Right atrium auricular region (tissue), 2 donors: ENCODE results near the gene ASGR1. TPM values are rescaled to one million over a fixed set of nuclear protein-coding genes. Genes with fewer than 3 reads are reported as not detected.

Experiments
- DNase-seq: peaks from one replicate; pipeline ENCODE4 v3.0.0-alpha.2; 2019; ENCODE audit warnings: low spot score
- H3K27ac ChIP-seq, 2 donors: fragments of 200-600 bp; sonication (generic); 1 replicate in 1 of 2; 2 replicates in 1 of 2; pipeline ENCODE4 v1.5.1; 2016 to 2019
- H3K27me3 ChIP-seq, 2 donors: fragments of 200-600 bp; sonication (generic); one replicate each; pipeline versions ENCODE4 v1.5.1 to v1.6.0; 2017 to 2019
- H3K36me3 ChIP-seq: fragments of 200-600 bp; sonication (generic); one replicate; pipeline ENCODE4 v1.5.1; 2016
- H3K4me1 ChIP-seq, 2 donors: fragments of 200-600 bp; sonication (generic); one replicate each; pipeline versions ENCODE4 v1.5.1 to v1.6.0; 2017 to 2019
- H3K4me3 ChIP-seq, 2 donors: fragments of 200-600 bp; sonication (generic); 1 replicate in 1 of 2; 2 replicates in 1 of 2; pipeline ENCODE4 v1.5.1; 2017 to 2019; ENCODE audit warnings: mild to moderate bottlenecking in 1 of 2, moderate library complexity in 1 of 2
- H3K9me3 ChIP-seq, 2 donors: fragments of 200-600 bp; sonication (generic); one replicate each; pipeline ENCODE4 v1.5.1; 2019
- CTCF ChIP-seq, 2 donors: fragments of 200-600 bp; sonication (generic); IDR thresholded peaks; one replicate each; pipeline ENCODE4 v1.5.1; 2019; ENCODE audit warnings: antibody characterized with exemption in 2 of 2
- total RNA-seq, 2 donors: library from RNA; depleted of rRNA; stranded (reverse); fragments of >200 nt; gene quantifications; one replicate each; pipeline ENCODE4 v1.1.0, GENCODE V29; 2016

The ASGR1 gene
- total RNA-seq, 2 donors from 2014 or later: 1.6 TPM; not detected in 1

- H3K9me3 ChIP-seq: no peaks in the 10 kb centered on the region
- peaks cover 0 to 21% of the 10 kb centered on the region in 2 donors for H3K4me1 ChIP-seq
- no peak for DNase-seq
- peak overlapping the region; percentile 25 to 48 for H3K4me3 ChIP-seq
- TF ChIP-seq CTCF (IDR thresholded peaks at IDR 0.05): no peak
- no peaks in the 10 kb centered on the region for H3K36me3 ChIP-seq
- H3K27me3 ChIP-seq: no peaks in the 10 kb centered on the region
- H3K27ac ChIP-seq: no peak overlapping the region
Observed at GRCh38 chr17:7177954-7178477, 1.2 kb downstream of the ASGR1 start.

DNA sequence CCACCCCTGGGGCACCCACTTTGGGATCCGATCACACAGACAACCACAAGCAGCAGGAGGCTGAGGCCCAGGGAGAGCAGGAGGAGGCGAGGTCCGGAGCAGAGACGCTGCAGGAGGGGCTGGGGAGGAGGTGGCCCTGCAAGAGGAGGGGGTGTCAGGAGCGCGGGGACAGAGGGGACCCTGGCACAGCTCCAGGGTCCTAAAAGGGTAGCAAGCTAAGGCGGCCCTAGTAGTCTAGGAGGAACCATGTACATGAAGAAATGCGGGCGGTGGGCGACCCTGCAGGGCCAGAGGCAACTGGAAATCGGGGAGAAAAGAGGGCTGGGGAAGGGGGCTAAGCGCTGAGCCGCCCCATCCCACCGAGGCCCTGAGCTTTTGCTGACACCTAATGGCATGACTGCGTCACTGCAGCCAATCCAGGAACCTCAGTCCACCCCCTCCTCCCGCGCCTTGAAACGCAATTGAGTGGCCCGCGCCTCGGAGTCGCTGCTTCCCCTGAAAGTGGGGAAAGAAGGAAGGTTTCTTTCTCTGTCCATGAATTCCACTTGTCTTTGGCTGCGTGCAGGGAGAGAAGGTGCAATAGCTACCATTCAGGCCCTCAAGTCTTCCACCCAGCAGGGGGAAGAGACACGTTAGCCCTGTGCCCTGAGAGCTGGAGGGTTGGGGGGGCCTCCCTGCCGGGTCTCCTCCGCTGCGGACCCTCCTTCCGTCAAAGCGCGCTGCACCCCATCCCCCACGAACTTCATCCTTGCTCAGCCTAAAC lies 1.8 kb downstream of the ASGR1 start:
- peak; percentile 79 to 91 for TF ChIP-seq CTCF (IDR thresholded peaks at IDR 0.05)
- Histone ChIP-seq H3K27ac (no peak overlapping the region), H3K9me3 (no peaks in the 10 kb centered on the region), H3K36me3 (no peaks in the 10 kb centered on the region), H3K4me1 (peaks cover 0 to 21% of the 10 kb centered on the region in 2 donors), H3K27me3 (no peaks in the 10 kb centered on the region), H3K4me3 (peak overlapping the region; percentile 25 to 48)
- DNase-seq: peak; percentile 72

DNA sequence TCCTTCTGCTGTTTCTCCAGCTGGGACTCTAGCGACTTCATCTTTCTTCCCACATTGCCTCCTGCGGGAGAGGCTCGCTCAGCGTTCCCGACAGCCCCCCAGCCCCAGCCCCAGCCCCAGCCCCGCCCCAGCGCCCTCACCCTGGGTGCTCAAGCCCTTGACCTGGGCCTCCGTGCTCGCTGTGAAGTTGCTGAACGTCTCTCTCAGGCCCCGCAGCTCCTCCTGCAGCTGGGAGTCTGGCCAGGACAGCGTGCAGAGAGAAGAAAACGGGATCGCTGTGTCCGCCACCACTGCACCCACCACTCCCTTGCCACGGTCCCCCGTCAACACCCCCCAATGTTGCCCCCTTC lies 2.4 kb downstream of the ASGR1 start:
- no peak for TF ChIP-seq CTCF (IDR thresholded peaks at IDR 0.05)
- Histone ChIP-seq H3K27ac (no peak overlapping the region), H3K4me1 (peaks cover 0 to 21% of the 10 kb centered on the region in 2 donors), H3K9me3 (no peaks in the 10 kb centered on the region), H3K36me3 (no peaks in the 10 kb centered on the region), H3K27me3 (no peaks in the 10 kb centered on the region), H3K4me3 (peak overlapping the region in 1 of 2 donors; percentile 48)
- DNase-seq: no peak

DNA sequence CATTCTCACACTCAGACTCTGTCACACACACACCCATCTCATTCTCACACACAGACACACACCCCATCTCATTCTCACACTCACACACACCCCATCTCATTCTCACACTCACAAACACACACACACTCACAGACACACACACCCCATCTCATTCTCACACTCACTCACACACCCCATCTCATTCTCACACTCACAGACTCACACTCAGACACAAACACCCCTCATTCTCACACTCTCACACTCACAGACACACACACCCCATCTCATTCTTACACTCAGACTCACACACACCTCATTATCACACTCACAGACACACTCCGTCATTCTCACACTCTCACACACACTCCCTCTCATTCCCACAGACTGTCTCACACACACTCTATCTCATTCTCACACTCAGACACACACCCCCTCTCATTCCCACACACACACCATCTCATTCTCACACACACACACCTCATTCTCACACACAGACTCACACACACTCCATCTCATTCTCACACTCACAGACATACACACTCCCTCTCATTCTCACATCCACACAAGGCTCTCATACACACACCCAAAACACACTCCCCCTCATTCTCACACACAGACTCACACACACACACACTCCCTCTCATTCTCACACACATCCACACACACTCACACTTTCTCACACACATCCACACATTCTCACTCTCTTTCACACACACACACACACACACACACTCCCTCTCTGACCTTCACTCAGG lies 2.9 kb downstream of the ASGR1 start:
- TF ChIP-seq CTCF (IDR thresholded peaks at IDR 0.05): no peak
- Histone ChIP-seq H3K4me3 (no peak overlapping the region), H3K27ac (no peak overlapping the region), H3K9me3 (no peaks in the 10 kb centered on the region), H3K36me3 (no peaks in the 10 kb centered on the region), H3K4me1 (peaks cover 0 to 21% of the 10 kb centered on the region in 2 donors), H3K27me3 (no peaks in the 10 kb centered on the region)
- no peak for DNase-seq

GRCh38 chr17:7175330-7175733 lies 3.8 kb downstream of the ASGR1 start:
- TF ChIP-seq CTCF (IDR thresholded peaks at IDR 0.05): no peak
- Histone ChIP-seq H3K9me3 (peaks cover 0 to 6% of the 10 kb centered on the region in 2 donors), H3K27me3 (no peaks in the 10 kb centered on the region), H3K36me3 (no peaks in the 10 kb centered on the region), H3K4me1 (peaks cover 0 to 21% of the 10 kb centered on the region in 2 donors), H3K27ac (no peak overlapping the region), H3K4me3 (no peak overlapping the region)
- DNase-seq: no peak
